Fibroblast of lung (primary cell): ENCODE results near the gene BRI3BP.

Experiments
- EZH2 ChIP-seq: IDR thresholded peaks from 2 replicates; pipeline ENCODE4 v1.5.1; 2012; ENCODE audit warnings: low read length, control low read depth, mild to moderate bottlenecking; ENCODE audit errors: missing control alignments
- TF ChIP-seq, protein P1 (sequence below), 2 donors: IDR thresholded peaks in 1 of 2; conservative IDR thresholded peaks in 1 of 2; 1 replicate in 1 of 2; 2 replicates in 1 of 2; pipeline ENCODE4 v1.5.1; 2011 to 2012; ENCODE audit warnings: low read length in 2 of 2, control low read depth in 1 of 2, inconsistent platforms in 1 of 2, low read depth in 1 of 2, mild to moderate bottlenecking in 1 of 2

- TF ChIP-seq, protein P1, sequence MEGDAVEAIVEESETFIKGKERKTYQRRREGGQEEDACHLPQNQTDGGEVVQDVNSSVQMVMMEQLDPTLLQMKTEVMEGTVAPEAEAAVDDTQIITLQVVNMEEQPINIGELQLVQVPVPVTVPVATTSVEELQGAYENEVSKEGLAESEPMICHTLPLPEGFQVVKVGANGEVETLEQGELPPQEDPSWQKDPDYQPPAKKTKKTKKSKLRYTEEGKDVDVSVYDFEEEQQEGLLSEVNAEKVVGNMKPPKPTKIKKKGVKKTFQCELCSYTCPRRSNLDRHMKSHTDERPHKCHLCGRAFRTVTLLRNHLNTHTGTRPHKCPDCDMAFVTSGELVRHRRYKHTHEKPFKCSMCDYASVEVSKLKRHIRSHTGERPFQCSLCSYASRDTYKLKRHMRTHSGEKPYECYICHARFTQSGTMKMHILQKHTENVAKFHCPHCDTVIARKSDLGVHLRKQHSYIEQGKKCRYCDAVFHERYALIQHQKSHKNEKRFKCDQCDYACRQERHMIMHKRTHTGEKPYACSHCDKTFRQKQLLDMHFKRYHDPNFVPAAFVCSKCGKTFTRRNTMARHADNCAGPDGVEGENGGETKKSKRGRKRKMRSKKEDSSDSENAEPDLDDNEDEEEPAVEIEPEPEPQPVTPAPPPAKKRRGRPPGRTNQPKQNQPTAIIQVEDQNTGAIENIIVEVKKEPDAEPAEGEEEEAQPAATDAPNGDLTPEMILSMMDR (conservative IDR thresholded peaks at IDR 0.05 in 1 of 2, IDR thresholded peaks at IDR 0.05 in 1 of 2; ENCODE audit: low read depth in 1 of 2, low read length in 2 of 2): no peak
- TF ChIP-seq EZH2: no peak
Observed at GRCh38 chr12:125056306-125056705, 62.9 kb downstream of the BRI3BP start.
